HG03457 (cell line): Measurements from ENCODE around the gene ID2.

ENCODE experiments used
- ATAC-seq: cut with Tn5 transposase; IDR thresholded peaks from one replicate; pipeline ENCODE4 v1.9.1; 2021; ENCODE audit warnings: moderate number of reproducible peaks; ENCODE audit not compliant: unreplicated experiment

ID2 gene

GRCh38 chr2:8667896-8668512 is 13.9 kb upstream of the ID2 start:
- ATAC-seq: no peak

GRCh38 chr2:8669157-8669817 is 12.6 kb upstream of the ID2 start:
- no peak for ATAC-seq

GRCh38 chr2:8670580-8670979 is 11.3 kb upstream of the ID2 start:
- ATAC-seq: no peak

GRCh38 chr2:8671176-8671575 is 10.7 kb upstream of the ID2 start:
- no peak for ATAC-seq

- no peak for ATAC-seq
Measured at GRCh38 chr2:8671802-8672201, 10.1 kb upstream of the ID2 start.

- ATAC-seq: no peak
Measured at GRCh38 chr2:8672940-8673339, 8.9 kb upstream of the ID2 start.

- ATAC-seq: no peak
Measured at GRCh38 chr2:8673381-8673780, 8.5 kb upstream of the ID2 start.

GRCh38 chr2:8674420-8675009 is 7.3 kb upstream of the ID2 start:
- ATAC-seq: no peak

GRCh38 chr2:8675543-8675942 is 6.3 kb upstream of the ID2 start:
- no peak for ATAC-seq

GRCh38 chr2:8676191-8676920 is 5.5 kb upstream of the ID2 start:
- ATAC-seq: no peak

- no peak for ATAC-seq
Measured at GRCh38 chr2:8676921-8677645, 4.8 kb upstream of the ID2 start.

GRCh38 chr2:8677646-8678592 is 3.9 kb upstream of the ID2 start:
- no peak for ATAC-seq

GRCh38 chr2:8678731-8679566 is 2.9 kb upstream of the ID2 start:
- peak; percentile 59 for ATAC-seq

- no peak for ATAC-seq
Measured at GRCh38 chr2:8679567-8679826, 2.4 kb upstream of the ID2 start.

- no peak for ATAC-seq
Measured at GRCh38 chr2:8679827-8680731, 1.8 kb upstream of the ID2 start.

- no peak for ATAC-seq
Measured at GRCh38 chr2:8680822-8681760, 765 bp upstream of the ID2 start.
